ENCODE measurements around the gene AKT1S1. TPM values are rescaled to one million over a fixed set of nuclear protein-coding genes. Genes with fewer than 3 reads are reported as not detected.

AKT1S1 gene
- total RNA-seq, 1 experiment from 2014 or later: 81.5 TPM

DNA sequence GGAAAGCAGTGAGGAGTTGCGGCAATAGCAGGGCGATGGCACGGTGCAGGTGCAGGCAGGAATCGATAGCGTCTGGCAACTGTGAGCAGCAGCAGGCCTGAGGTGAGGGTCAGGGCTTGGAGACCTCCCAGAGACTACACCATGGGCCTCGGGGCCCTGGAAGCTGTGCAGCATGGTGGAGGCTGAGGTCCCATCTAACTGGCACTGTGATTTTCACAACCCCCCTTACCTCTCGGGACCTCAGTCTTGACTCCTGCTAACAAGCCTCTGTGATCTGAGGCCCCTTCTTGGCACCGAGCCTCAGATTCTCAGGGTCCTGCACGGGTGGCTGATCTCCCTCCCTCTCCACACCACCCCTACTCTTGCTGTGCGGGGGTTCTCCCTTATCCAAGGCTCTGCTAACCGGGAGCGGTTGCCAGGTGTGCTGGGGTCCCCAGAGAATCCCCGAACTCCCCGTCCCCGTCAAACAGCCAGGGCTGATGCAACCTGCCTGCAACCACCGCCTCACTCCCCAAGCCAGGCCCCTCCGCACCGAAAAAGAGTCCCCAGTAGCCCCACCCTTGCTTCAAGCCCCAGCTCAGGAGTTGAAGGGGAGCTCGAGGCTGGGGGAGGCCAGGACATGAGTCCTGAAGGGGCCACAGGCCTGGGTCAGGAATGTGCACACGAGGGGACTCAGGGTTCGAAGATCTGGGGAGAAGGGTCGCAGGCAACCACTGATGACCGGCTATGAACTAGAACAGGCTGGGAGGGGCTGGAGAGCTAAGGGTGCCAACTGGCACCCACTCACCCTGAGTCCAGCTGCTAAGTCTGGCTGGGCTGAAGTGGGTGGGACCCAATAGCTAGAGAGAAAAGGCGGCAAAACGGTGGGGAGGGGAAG lies 47.1 kb upstream of the AKT1S1 start:
- CTCF ChIA-PET: no interaction called here

GRCh38 chr19:49923055-49924003 lies 46.2 kb upstream of the AKT1S1 start:
- H3K27me3 ChIP-seq (replicated peaks; ENCODE audit: insufficient read depth, low read depth, low read length, poor library complexity): no peaks in the 10 kb centered on the region
- H3K4me1 ChIP-seq (ENCODE audit: insufficient read depth, low read length, poor library complexity, severe bottlenecking): peaks cover 35% of the 10 kb centered on the region
- intact Hi-C loops (cut with micrococcal nuclease; ENCODE audit: unreplicated experiment): loop anchor here (10.0 kb wide), 1 partner anchor 159 kb away; the partner anchor contains the start of genes AP2A1 and TSKS
- peak overlapping the region; percentile 94 for H3K27ac ChIP-seq (ENCODE audit: low read depth, low read length, poor library complexity, severe bottlenecking)
- ChIA-PET POLR2A (ENCODE audit: low non-redundant PET) (no interaction called here), CTCF (no interaction called here)
- no peak for DNase-seq (ENCODE audit: low spot score)
- no TSS peak for BruUV-seq (replicated peaks)
- TF ChIP-seq EZH2 (IDR thresholded peaks at IDR 0.05; ENCODE audit: borderline replicate concordance, low read depth, low read length, poor library complexity, severe bottlenecking) (no peak), CTCF (conservative IDR thresholded peaks at IDR 0.05; ENCODE audit: low read depth, low read length) (no peak)
- H3K4me3 ChIP-seq (ENCODE audit: low read depth, low read length, poor library complexity, severe bottlenecking): peak overlapping the region; percentile 25
- H3K36me3 ChIP-seq (ENCODE audit: insufficient read depth, low read length, poor library complexity, severe bottlenecking): peaks cover 42% of the 10 kb centered on the region
- H3K9me3 ChIP-seq (ENCODE audit: low read depth, low read length, poor library complexity, severe bottlenecking): no peaks in the 10 kb centered on the region

More for the DNA sequence above, 47.1 kb upstream of the AKT1S1 start:
- Histone ChIP-seq H3K4me1 (ENCODE audit: insufficient read depth, low read length, poor library complexity, severe bottlenecking) (peaks cover 37% of the 10 kb centered on the region), H3K36me3 (ENCODE audit: insufficient read depth, low read length, poor library complexity, severe bottlenecking) (peaks cover 41% of the 10 kb centered on the region), H3K9me3 (ENCODE audit: low read depth, low read length, poor library complexity, severe bottlenecking) (no peaks in the 10 kb centered on the region), H3K27ac (ENCODE audit: low read depth, low read length, poor library complexity, severe bottlenecking) (peak overlapping the region; percentile 94), H3K27me3 (replicated peaks; ENCODE audit: insufficient read depth, low read depth, low read length, poor library complexity) (no peaks in the 10 kb centered on the region), H3K4me3 (ENCODE audit: low read depth, low read length, poor library complexity, severe bottlenecking) (peak overlapping the region; percentile 25)
- peak; percentile 68 for DNase-seq (ENCODE audit: low spot score)
- TF ChIP-seq CTCF (conservative IDR thresholded peaks at IDR 0.05; ENCODE audit: low read depth, low read length): no peak
- no peak for TF ChIP-seq EZH2 (IDR thresholded peaks at IDR 0.05; ENCODE audit: borderline replicate concordance, low read depth, low read length, poor library complexity, severe bottlenecking)
- intact Hi-C loops (cut with micrococcal nuclease; ENCODE audit: unreplicated experiment): loop anchor here (10.0 kb wide), 1 partner anchor 159 kb away; the partner anchor contains the start of genes AP2A1 and TSKS
- POLR2A ChIA-PET (ENCODE audit: low non-redundant PET): interaction anchor here (0.7 kb wide), 1 partner anchor 11 kb away, joined by 3 read pairs; no protein-coding TSS in a partner anchor
- BruUV-seq (replicated peaks): no TSS peak
